Sigmoid colon (tissue), 4 donors: ENCODE measurements around the gene SDK1.

Experiments
- EP300 ChIP-seq, 4 donors: sonication (generic); formaldehyde crosslinking; IDR thresholded peaks; one replicate each; pipeline ENCODE4 v1.6.1; 2017; ENCODE audit warnings: antibody characterized with exemption in 4 of 4
- POLR2A ChIP-seq, 2 donors: fragments of 450-650 bp; IDR thresholded peaks; one replicate each; pipeline ENCODE4 v1.6.1; 2016; ENCODE audit warnings: antibody characterized with exemption in 2 of 2, mild to moderate bottlenecking in 2 of 2, moderate library complexity in 2 of 2
- POLR2AphosphoS5 ChIP-seq, 4 donors: sonication (generic); formaldehyde crosslinking; IDR thresholded peaks; one replicate each; pipeline ENCODE4 v1.6.1; 2017; ENCODE audit warnings: antibody characterized with exemption in 4 of 4
- TF ChIP-seq, protein P1 (sequence below), 4 experiments: fragments of 450-650 bp in 3 of 4; fragments of 200-600 bp in 1 of 4; IDR thresholded peaks; one replicate each; pipeline ENCODE4 v1.5.1; 2016 to 2019; ENCODE audit warnings: antibody characterized with exemption in 4 of 4, mild to moderate bottlenecking in 3 of 4, moderate library complexity in 2 of 4

DNA sequence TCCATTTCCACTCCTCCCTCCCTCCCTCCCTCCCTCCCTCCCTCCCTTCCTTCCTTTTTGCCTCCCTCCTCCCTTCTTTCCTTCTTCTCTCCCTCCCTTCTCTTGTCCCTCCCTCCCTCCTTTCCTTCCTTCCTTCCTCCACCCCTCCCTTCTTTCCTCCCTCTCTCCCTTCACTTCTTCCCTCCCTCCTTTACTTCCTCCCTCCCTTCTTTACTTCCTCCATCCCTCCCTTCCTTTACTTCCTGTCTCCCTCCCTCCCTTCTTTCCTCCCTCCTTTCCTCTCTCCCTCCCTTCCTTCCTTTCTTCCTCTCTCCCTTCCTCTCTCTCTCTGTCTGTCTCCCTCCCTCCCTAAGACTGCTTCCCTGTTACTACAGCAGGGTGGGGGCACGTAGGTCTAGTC is 782.5 kb downstream of the SDK1 start:
- TF ChIP-seq, protein P1, sequence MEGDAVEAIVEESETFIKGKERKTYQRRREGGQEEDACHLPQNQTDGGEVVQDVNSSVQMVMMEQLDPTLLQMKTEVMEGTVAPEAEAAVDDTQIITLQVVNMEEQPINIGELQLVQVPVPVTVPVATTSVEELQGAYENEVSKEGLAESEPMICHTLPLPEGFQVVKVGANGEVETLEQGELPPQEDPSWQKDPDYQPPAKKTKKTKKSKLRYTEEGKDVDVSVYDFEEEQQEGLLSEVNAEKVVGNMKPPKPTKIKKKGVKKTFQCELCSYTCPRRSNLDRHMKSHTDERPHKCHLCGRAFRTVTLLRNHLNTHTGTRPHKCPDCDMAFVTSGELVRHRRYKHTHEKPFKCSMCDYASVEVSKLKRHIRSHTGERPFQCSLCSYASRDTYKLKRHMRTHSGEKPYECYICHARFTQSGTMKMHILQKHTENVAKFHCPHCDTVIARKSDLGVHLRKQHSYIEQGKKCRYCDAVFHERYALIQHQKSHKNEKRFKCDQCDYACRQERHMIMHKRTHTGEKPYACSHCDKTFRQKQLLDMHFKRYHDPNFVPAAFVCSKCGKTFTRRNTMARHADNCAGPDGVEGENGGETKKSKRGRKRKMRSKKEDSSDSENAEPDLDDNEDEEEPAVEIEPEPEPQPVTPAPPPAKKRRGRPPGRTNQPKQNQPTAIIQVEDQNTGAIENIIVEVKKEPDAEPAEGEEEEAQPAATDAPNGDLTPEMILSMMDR (IDR thresholded peaks at IDR 0.05), result no peak
- TF ChIP-seq POLR2AphosphoS5 (IDR thresholded peaks at IDR 0.05), result no peak
- TF ChIP-seq POLR2A (IDR thresholded peaks at IDR 0.05), result no peak
- TF ChIP-seq EP300 (IDR thresholded peaks at IDR 0.05), result no peak
